Chondrocyte (in vitro differentiated cells): ENCODE measurements around the gene SHCBP1. TPM values are rescaled to one million over a fixed set of nuclear protein-coding genes. Genes with fewer than 3 reads are reported as not detected.

ENCODE experiments used
- DNase-seq: peaks from one replicate; pipeline ENCODE4 v3.0.0; 2021; ENCODE audit warnings: mixed read lengths, low spot score
- H3K27ac Mint-ChIP-seq: one replicate; pipeline ENCODE4 v1.8.0; 2021; ENCODE audit warnings: mild to moderate bottlenecking, moderate library complexity, mixed read lengths; ENCODE audit not compliant: unreplicated experiment
- H3K27me3 Mint-ChIP-seq: 2 replicates; pipeline ENCODE4 v1.8.0; 2021; ENCODE audit warnings: low read depth, mixed read lengths
- H3K36me3 Mint-ChIP-seq: 2 replicates; pipeline ENCODE4 v1.8.0; 2021; ENCODE audit warnings: low read depth, mixed read lengths
- H3K4me1 Mint-ChIP-seq: 2 replicates; pipeline ENCODE4 v1.8.0; 2021; ENCODE audit warnings: low read depth, mild to moderate bottlenecking, mixed read lengths
- H3K4me3 Mint-ChIP-seq: one replicate; pipeline ENCODE4 v1.8.0; 2021; ENCODE audit warnings: mild to moderate bottlenecking, moderate library complexity, mixed read lengths; ENCODE audit not compliant: unreplicated experiment
- H3K9me3 Mint-ChIP-seq: 2 replicates; pipeline ENCODE4 v1.8.0; 2021; ENCODE audit warnings: low read depth, mixed read lengths
- CTCF ChIP-seq: fragments of 200-600 bp; sonication (generic); IDR thresholded peaks from 2 replicates; pipeline ENCODE4 v1.5.0; 2021; ENCODE audit warnings: antibody characterized with exemption, mild to moderate bottlenecking, moderate library complexity
- total RNA-seq: library from RNA; stranded (reverse); gene quantifications from 3 replicates; pipeline ENCODE4 v1.2.1, GENCODE V29; 2021

Gene SHCBP1
- total RNA-seq, 1 donor from 2014 or later, result 6.4 TPM

- H3K36me3 Mint-ChIP-seq, result no peaks in the 10 kb centered on the region
- no peaks in the 10 kb centered on the region for H3K4me1 Mint-ChIP-seq
- no peaks in the 10 kb centered on the region for H3K27me3 Mint-ChIP-seq
- H3K27ac Mint-ChIP-seq, result no peak overlapping the region
- no peak overlapping the region for H3K4me3 Mint-ChIP-seq
- TF ChIP-seq CTCF, result no peak
- DNase-seq, result no peak
- peaks cover 2% of the 10 kb centered on the region for H3K9me3 Mint-ChIP-seq
These were observed 29.1 kb upstream of the SHCBP1 start for GRCh38 chr16:46650254-46650623.

GRCh38 chr16:46649588-46650253 is 28.5 kb upstream of the SHCBP1 start:
- peaks cover 3% of the 10 kb centered on the region for H3K36me3 Mint-ChIP-seq
- no peak for TF ChIP-seq CTCF
- H3K4me3 Mint-ChIP-seq, result no peak overlapping the region
- DNase-seq, result no peak
- H3K4me1 Mint-ChIP-seq, result no peaks in the 10 kb centered on the region
- H3K27ac Mint-ChIP-seq, result no peak overlapping the region
- peaks cover 7% of the 10 kb centered on the region for H3K9me3 Mint-ChIP-seq
- no peaks in the 10 kb centered on the region for H3K27me3 Mint-ChIP-seq

DNA sequence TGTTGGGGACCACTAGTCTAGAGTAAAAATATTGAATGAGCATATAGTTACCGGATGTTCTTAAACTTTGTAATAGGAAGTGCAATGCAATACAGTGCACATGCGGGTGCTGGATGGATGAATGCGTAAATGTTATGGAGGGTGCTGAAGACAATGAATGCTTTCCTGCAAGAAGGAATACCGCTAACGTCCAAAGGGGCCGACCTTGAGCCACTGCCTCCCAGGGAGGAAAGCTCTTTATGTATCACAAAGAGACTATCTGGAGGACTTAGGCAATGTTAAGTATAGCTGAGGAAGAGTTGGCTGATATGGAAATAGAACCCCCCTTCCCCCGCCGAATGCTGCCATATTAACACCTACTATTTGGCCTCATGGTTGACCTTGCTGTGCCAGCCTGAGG is 27.5 kb upstream of the SHCBP1 start:
- Mint-ChIP-seq H3K4me1 (no peaks in the 10 kb centered on the region), H3K4me3 (no peak overlapping the region), H3K27me3 (no peaks in the 10 kb centered on the region), H3K36me3 (peaks cover 12% of the 10 kb centered on the region), H3K27ac (no peak overlapping the region), H3K9me3 (peaks cover 18% of the 10 kb centered on the region)
- peak; percentile 14 for TF ChIP-seq CTCF
- DNase-seq, result no peak

DNA sequence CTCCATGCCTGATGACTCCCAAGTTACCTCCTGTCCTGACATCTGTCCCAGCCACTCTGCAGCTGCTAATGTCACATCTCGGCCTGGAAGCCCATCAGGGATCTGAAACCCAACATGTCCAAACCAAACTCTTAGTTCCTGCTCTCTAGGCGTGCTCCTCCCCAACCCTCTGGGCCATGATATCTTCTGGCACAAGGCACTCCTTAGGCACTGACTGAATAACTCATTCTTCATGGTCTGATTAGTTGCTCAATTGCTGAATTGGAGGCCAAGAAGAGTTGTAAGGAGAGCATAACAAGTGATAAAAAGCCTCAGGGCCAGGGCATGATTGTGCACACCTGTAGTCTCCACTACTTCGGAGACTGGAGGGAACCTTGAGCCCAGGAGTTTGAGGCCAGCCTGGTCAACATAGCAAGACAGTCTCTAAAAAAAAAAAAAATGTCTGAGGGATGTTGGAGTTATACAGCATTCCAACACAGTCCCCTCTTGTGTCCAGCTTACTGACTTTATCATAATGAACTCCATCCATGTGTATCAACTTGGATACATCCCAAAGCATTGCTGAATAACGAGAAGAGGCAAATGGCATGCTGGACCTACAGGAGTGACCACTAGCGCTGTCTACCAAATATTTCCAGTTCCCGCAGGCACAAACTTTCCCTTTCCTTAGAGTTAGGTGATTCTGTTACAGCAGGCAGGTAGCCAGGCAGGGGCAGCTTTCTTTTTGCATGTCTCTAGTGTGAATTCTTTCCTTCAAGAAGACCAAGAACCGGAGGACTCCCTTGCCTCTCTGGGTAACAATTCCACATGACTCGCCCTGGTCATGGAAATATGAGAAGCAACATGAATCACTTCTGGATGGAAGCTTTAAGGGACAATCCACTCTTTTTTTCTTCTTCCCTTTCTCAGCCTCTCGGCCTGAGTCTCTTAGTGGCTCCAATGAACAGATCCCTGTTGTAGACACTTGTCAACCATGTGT is 18.1 kb upstream of the SHCBP1 start:
- H3K4me3 Mint-ChIP-seq, result no peak overlapping the region
- H3K27me3 Mint-ChIP-seq, result peaks cover 2% of the 10 kb centered on the region
- DNase-seq, result no peak
- no peak for TF ChIP-seq CTCF
- H3K36me3 Mint-ChIP-seq, result peaks cover 11% of the 10 kb centered on the region
- no peak overlapping the region for H3K27ac Mint-ChIP-seq
- peaks cover 11% of the 10 kb centered on the region for H3K9me3 Mint-ChIP-seq
- no peaks in the 10 kb centered on the region for H3K4me1 Mint-ChIP-seq
